ENCODE measurements around the gene NPHS1. TPM values are rescaled to one million over a fixed set of nuclear protein-coding genes. Genes with fewer than 3 reads are reported as not detected.
A peak's percentile ranks its signal among the peaks of the same experiment; 100 is the strongest.
"Not testable (repeated sequence)": the region's sequence is repeated elsewhere in the genome, so short reads cannot be mapped to it uniquely, and the experiment has no call there.

NPHS1 gene
- total and polyA plus RNA-seq, 9 donors = 0.01 to 1.0 (median 0.12) TPM; not detected in 6

DNA sequence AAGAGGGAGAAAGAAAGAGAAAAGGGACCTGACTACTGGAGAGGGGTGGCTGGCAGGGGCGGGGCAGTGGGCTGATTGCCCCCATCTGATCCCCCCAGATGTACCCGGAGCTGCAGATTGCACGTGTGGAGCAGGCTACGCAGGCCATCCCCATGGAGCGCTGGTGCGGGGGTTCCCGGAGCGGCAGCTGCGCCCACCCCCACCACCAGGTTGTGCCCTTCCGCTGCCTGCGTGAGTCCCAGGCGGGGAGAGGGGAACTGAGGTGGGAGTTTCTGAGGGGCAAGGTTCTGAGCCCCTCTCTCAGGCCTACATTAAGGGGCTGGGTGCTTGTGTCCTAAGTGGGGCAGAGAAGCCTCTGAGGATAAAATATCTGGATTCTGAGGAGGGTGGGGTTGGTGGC lies 18.5 kb upstream of the NPHS1 start:
- H3K9me3 ChIP-seq = no peaks in the 10 kb centered on the region
- H3K36me3 ChIP-seq = no peaks in the 10 kb centered on the region
- intact Hi-C loops (cut with DNase I) = no loop called here
- WGBS, 3 donors = 78 to 81% (median 81%) methylated on average over 12 of the region's 12 CpGs
- TF ChIP-seq, protein P1, sequence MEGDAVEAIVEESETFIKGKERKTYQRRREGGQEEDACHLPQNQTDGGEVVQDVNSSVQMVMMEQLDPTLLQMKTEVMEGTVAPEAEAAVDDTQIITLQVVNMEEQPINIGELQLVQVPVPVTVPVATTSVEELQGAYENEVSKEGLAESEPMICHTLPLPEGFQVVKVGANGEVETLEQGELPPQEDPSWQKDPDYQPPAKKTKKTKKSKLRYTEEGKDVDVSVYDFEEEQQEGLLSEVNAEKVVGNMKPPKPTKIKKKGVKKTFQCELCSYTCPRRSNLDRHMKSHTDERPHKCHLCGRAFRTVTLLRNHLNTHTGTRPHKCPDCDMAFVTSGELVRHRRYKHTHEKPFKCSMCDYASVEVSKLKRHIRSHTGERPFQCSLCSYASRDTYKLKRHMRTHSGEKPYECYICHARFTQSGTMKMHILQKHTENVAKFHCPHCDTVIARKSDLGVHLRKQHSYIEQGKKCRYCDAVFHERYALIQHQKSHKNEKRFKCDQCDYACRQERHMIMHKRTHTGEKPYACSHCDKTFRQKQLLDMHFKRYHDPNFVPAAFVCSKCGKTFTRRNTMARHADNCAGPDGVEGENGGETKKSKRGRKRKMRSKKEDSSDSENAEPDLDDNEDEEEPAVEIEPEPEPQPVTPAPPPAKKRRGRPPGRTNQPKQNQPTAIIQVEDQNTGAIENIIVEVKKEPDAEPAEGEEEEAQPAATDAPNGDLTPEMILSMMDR (IDR thresholded peaks at IDR 0.05) = no peak
- no peak for DNase-seq
- no peak overlapping the region for H3K4me3 ChIP-seq
- no peak overlapping the region for H3K27ac ChIP-seq
- H3K4me1 ChIP-seq (ENCODE audit: insufficient read depth) = peaks cover 8% of the 10 kb centered on the region
- no peaks in the 10 kb centered on the region for H3K27me3 ChIP-seq

DNA sequence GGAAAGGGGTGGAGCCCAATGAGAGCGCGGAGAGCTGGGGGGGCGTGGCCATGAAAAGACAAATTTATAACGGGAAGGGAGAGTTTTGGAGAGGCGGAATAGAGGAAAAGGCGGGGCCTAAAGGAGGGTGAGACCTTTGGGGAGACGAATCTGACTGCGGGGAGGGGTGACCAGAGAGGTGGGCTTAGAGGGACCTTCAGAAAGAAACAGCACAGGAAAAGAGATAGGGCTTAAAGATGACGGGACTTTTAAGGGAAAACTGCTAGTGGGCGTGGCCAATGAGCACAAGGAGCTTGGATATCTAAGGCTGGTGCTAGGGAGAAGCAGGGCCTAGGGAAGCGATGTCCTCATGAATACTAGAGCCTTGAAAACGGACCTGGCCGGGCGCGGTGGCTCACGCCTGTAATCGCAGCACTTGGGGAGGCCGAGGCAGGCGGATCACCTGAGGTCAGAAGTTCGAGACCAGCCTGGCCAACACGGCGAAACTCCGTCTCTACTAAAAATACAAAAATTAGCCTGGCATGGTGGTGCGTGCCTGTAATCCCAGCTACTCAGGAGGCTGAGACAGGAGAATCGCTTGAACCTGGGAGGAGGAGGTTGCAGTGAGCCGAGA lies 17.9 kb upstream of the NPHS1 start:
- H3K27me3 ChIP-seq; intact Hi-C loops (cut with DNase I); H3K9me3 ChIP-seq; H3K4me1 ChIP-seq (ENCODE audit: insufficient read depth); H3K36me3 ChIP-seq; DNase-seq; H3K27ac ChIP-seq; H3K4me3 ChIP-seq: not testable (repeated sequence)
- 38 to 48% (median 40%) methylated on average over 26 of the region's 26 CpGs for WGBS, 3 donors

DNA sequence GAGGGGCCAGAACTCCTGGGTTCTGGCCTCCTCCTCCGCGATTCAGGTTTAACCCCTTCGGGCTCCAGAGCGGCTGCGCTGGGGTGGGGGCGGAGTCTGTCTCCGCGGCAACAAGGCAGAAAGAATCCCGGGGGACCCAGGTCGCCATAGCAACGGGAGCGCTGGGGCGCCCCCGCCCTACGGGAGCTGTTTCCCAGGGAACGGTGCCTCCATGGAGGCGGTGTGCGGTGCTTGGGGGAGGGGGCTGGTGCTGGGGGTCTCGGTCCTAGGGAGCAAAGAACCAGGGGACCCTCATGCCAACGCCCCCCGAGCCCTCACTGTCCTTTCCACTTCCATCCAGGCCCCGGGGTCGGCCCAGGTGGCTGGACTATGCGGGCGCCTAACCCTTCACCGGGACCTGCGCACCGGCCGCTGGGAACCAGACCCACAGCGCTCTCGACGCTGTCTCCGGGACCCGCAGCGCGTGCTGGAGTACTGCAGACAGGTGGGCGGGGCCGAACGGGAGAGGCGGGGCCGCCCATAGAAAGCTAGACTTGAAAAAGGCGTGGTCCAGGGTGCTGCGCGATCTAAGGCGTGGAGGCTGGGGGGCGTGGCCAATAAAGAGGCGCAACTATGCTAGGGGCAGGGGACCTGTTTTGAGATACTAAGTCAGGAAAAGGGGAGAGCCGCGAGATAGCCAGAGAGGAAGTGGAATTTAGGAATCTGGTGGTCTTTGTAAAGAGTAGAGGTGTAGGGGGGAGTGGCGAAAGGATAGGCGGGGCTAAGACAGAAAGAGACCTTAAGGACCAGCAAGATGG lies 17.2 kb upstream of the NPHS1 start:
- H3K4me1 ChIP-seq (ENCODE audit: insufficient read depth) = peaks cover 8% of the 10 kb centered on the region
- H3K4me3 ChIP-seq = no peak overlapping the region
- no peaks in the 10 kb centered on the region for H3K36me3 ChIP-seq
- peak; percentile 21 to 61 (median 44) for DNase-seq
- no peaks in the 10 kb centered on the region for H3K9me3 ChIP-seq
- TF ChIP-seq, protein P1 (IDR thresholded peaks at IDR 0.05) = no peak
- no peak for TF ChIP-seq EP300 (IDR thresholded peaks at IDR 0.05)
- no peak for TF ChIP-seq POLR2A (IDR thresholded peaks at IDR 0.05)
- no peaks in the 10 kb centered on the region for H3K27me3 ChIP-seq
- no peak overlapping the region for H3K27ac ChIP-seq
- 0 to 1% (median 1%) methylated on average over 39 to 51 of the region's 51 CpGs for WGBS, 3 donors
- intact Hi-C loops (cut with DNase I) = no loop called here

DNA sequence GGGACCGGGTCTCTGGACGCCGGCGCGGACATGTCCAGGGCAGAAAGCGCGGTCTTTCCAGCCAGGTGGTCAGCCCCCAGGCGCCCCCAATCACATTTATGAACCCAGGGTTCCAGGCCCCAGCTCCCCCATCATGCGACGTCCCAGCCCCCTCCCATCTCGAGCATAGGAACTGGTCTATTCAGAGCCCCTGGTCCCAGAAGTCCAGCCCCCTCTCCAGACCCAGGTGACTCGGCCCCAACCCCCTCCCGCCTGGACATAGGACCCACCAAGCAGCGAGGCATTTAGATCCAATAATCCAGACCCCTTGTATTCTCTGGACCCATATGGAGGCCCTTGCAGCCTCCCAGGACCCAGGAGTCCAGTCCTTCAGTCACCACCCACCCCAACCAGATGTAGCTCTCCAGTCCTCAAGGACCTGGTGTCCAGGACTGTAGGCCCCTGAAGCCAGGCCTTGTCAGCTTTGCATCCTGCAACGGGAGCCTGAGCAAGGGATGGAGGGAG lies 16.6 kb upstream of the NPHS1 start:
- no peak for TF ChIP-seq POLR2A (IDR thresholded peaks at IDR 0.05)
- TF ChIP-seq, protein P1 (IDR thresholded peaks at IDR 0.05) = no peak
- no peak for TF ChIP-seq EP300 (IDR thresholded peaks at IDR 0.05)
- 0 to 2% (median 0%) methylated on average over 9 to 15 of the region's 15 CpGs for whole genome bisulfite sequencing, 3 donors
- H3K9me3 ChIP-seq = no peaks in the 10 kb centered on the region
- intact Hi-C loops (cut with DNase I) = no loop called here
- H3K36me3 ChIP-seq = no peaks in the 10 kb centered on the region
- H3K27me3 ChIP-seq = no peaks in the 10 kb centered on the region
- no peak overlapping the region for H3K27ac ChIP-seq
- peak overlapping the region; percentile 7 for H3K4me3 ChIP-seq
- DNase-seq = no peak
- peaks cover 8% of the 10 kb centered on the region for H3K4me1 ChIP-seq (ENCODE audit: insufficient read depth)
